DOHH2 (cell line): ENCODE data around the gene KAT2B.

ENCODE experiments used
- H3F3A ChIP-seq: fragments of 200-600 bp; sonication (generic), shearing (Covaris generic); 2 replicates; pipeline ENCODE4 v1.6.0; 2016; ENCODE audit warnings: antibody characterized with exemption, mild to moderate bottlenecking; ENCODE audit not compliant: control insufficient read depth, insufficient read depth
- H3K27ac ChIP-seq: fragments of 200-600 bp; sonication (generic); 2 replicates; pipeline ENCODE4 v1.5.1; 2014; ENCODE audit warnings: low read depth, mild to moderate bottlenecking, low read length, moderate library complexity
- H3K27me3 ChIP-seq: fragments of 200-600 bp; sonication (generic); 2 replicates; pipeline ENCODE4 v1.6.1; 2014; ENCODE audit warnings: mild to moderate bottlenecking, low read length, mixed read lengths; ENCODE audit not compliant: control insufficient read depth
- H3K36me3 ChIP-seq: fragments of 200-600 bp; sonication (generic); 2 replicates; pipeline ENCODE4 v1.6.1; 2014; ENCODE audit warnings: mild to moderate bottlenecking, low read length, moderate library complexity, mixed read lengths; ENCODE audit not compliant: control insufficient read depth
- H3K4me1 ChIP-seq: fragments of 200-600 bp; sonication (generic); 2 replicates; pipeline ENCODE4 v1.6.1; 2014; ENCODE audit warnings: mild to moderate bottlenecking, low read length, mixed read lengths; ENCODE audit not compliant: control insufficient read depth
- H3K4me2 ChIP-seq: fragments of 200-600 bp; sonication (generic); 2 replicates; pipeline ENCODE4 v1.6.0; 2014; ENCODE audit warnings: mild to moderate bottlenecking, low read length, moderate library complexity
- H3K4me3 ChIP-seq: fragments of 200-600 bp; sonication (generic); 2 replicates; pipeline ENCODE4 v1.5.1; 2014; ENCODE audit warnings: mild to moderate bottlenecking, low read length, mixed read lengths
- H3K79me2 ChIP-seq: fragments of 200-600 bp; sonication (generic); 2 replicates; pipeline ENCODE4 v1.6.1; 2014; ENCODE audit warnings: mild to moderate bottlenecking, low read length, mixed read lengths; ENCODE audit not compliant: control insufficient read depth
- H3K9me2 ChIP-seq: fragments of 200-600 bp; sonication (generic); replicated peaks from 2 replicates; pipeline ENCODE4 v1.6.1; 2014; ENCODE audit warnings: mild to moderate bottlenecking, low read length, mixed read lengths; ENCODE audit not compliant: control insufficient read depth
- H3K9me3 ChIP-seq: fragments of 200-600 bp; sonication (generic); 2 replicates; pipeline ENCODE4 v1.6.1; 2014; ENCODE audit warnings: antibody characterized with exemption, low read length, mixed read lengths; ENCODE audit not compliant: control insufficient read depth, insufficient read depth
- H4K20me1 ChIP-seq: fragments of 200-600 bp; sonication (generic); 2 replicates; pipeline ENCODE4 v1.6.0; 2014; ENCODE audit warnings: low read depth, mild to moderate bottlenecking, antibody characterized with exemption, low read length, moderate library complexity; ENCODE audit not compliant: control insufficient read depth, insufficient read depth
- CTCF ChIP-seq: fragments of 200-600 bp; sonication (generic); IDR thresholded peaks from one replicate; pipeline ENCODE4 v1.5.1; 2014; ENCODE audit warnings: antibody characterized with exemption, mild to moderate bottlenecking, low read depth, low read length; ENCODE audit not compliant: poor library complexity, severe bottlenecking
- EZH2phosphoT487 ChIP-seq: fragments of 200-600 bp; sonication (generic); IDR thresholded peaks from 2 replicates; pipeline ENCODE4 v1.6.1; 2017; ENCODE audit warnings: borderline replicate concordance, mild to moderate bottlenecking, antibody characterized with exemption, low read length, moderate library complexity, mixed read lengths

KAT2B gene

GRCh38 chr3:20069178-20069532, 28.9 kb downstream of the KAT2B start:
- H3F3A ChIP-seq: no peaks in the 10 kb centered on the region; the same call in 1 of the 2 replicates
- H3K4me2 ChIP-seq: no peak overlapping the region
- H3K4me3 ChIP-seq: no peak overlapping the region
- H4K20me1 ChIP-seq: 0 out of 2 replicates have a peak, but pooled peaks cover 4% of the 10 kb centered on the region
- H3K9me2 ChIP-seq: no peaks in the 10 kb centered on the region
- no peaks in the 10 kb centered on the region for H3K36me3 ChIP-seq
- H3K27ac ChIP-seq: no peak overlapping the region
- H3K79me2 ChIP-seq: peaks cover 28% of the 10 kb centered on the region
- H3K4me1 ChIP-seq: no peaks in the 10 kb centered on the region
- TF ChIP-seq EZH2phosphoT487 (no peak), CTCF (no peak)
- no peaks in the 10 kb centered on the region for H3K9me3 ChIP-seq
- no peaks in the 10 kb centered on the region for H3K27me3 ChIP-seq

- no peaks in the 10 kb centered on the region for H3K9me3 ChIP-seq
- no peaks in the 10 kb centered on the region for H4K20me1 ChIP-seq
- H3F3A ChIP-seq: no peaks in the 10 kb centered on the region; the same call in 1 of the 2 replicates
- H3K4me1 ChIP-seq: no peaks in the 10 kb centered on the region
- peaks cover 13% of the 10 kb centered on the region for H3K79me2 ChIP-seq
- H3K9me2 ChIP-seq: no peaks in the 10 kb centered on the region
- H3K36me3 ChIP-seq: no peaks in the 10 kb centered on the region
- no peak overlapping the region for H3K4me3 ChIP-seq
- no peak overlapping the region for H3K27ac ChIP-seq
- no peaks in the 10 kb centered on the region for H3K27me3 ChIP-seq
- no peak overlapping the region for H3K4me2 ChIP-seq
- TF ChIP-seq CTCF (no peak), EZH2phosphoT487 (no peak)
Observed at GRCh38 chr3:20071175-20071574, 30.9 kb downstream of the KAT2B start.

- TF ChIP-seq EZH2phosphoT487: no peak
- no peak for TF ChIP-seq CTCF
- no peaks in the 10 kb centered on the region for H3K4me1 ChIP-seq
- no peak overlapping the region for H3K27ac ChIP-seq
- no peaks in the 10 kb centered on the region for H3K27me3 ChIP-seq
- H3K4me2 ChIP-seq: no peak overlapping the region
- H3F3A ChIP-seq: no peaks in the 10 kb centered on the region
- no peaks in the 10 kb centered on the region for H4K20me1 ChIP-seq
- H3K4me3 ChIP-seq: no peak overlapping the region
- no peaks in the 10 kb centered on the region for H3K9me3 ChIP-seq
- no peaks in the 10 kb centered on the region for H3K36me3 ChIP-seq
- no peaks in the 10 kb centered on the region for H3K9me2 ChIP-seq
- H3K79me2 ChIP-seq: peaks cover 12% of the 10 kb centered on the region
Observed at GRCh38 chr3:20072422-20072821, 32.2 kb downstream of the KAT2B start.

GRCh38 chr3:20073068-20073467, 32.8 kb downstream of the KAT2B start:
- no peak for TF ChIP-seq EZH2phosphoT487
- TF ChIP-seq CTCF: no peak
- Histone ChIP-seq H3F3A (no peaks in the 10 kb centered on the region), H3K27ac (no peak overlapping the region), H3K79me2 (peaks cover 12% of the 10 kb centered on the region), H3K9me2 (no peaks in the 10 kb centered on the region), H3K36me3 (no peaks in the 10 kb centered on the region), H3K9me3 (no peaks in the 10 kb centered on the region), H3K4me1 (no peaks in the 10 kb centered on the region), H3K4me2 (no peak overlapping the region), H4K20me1 (no peaks in the 10 kb centered on the region), H3K4me3 (no peak overlapping the region), H3K27me3 (no peaks in the 10 kb centered on the region)
